GM18909 (cell line): Measurements from ENCODE around the gene FARS2.

Experiments
- ATAC-seq: cut with Tn5 transposase; IDR thresholded peaks from one replicate; pipeline ENCODE4 v1.9.1; 2021; ENCODE audit warnings: mild to moderate bottlenecking; ENCODE audit not compliant: unreplicated experiment, poor library complexity

Gene FARS2

DNA sequence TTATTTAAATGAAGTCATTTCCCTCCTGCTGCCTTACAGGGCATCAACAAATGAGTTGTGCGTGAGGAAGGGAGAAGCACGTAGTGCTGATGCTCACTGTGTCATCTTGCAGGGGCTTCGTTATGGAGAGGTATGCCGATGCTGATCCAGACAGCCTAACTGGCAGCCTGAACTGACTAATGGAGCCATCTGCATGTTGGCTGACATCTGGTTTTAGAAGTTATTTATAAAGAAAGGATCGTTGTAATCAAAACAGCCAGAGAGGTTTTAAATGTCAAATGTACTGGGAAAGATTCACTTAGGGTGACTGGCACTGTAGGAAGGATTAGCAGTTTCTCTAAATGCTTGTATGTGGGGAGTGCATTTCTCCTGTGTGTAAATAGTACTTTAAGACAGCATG is 54.6 kb downstream of the FARS2 start:
- no peak for ATAC-seq

DNA sequence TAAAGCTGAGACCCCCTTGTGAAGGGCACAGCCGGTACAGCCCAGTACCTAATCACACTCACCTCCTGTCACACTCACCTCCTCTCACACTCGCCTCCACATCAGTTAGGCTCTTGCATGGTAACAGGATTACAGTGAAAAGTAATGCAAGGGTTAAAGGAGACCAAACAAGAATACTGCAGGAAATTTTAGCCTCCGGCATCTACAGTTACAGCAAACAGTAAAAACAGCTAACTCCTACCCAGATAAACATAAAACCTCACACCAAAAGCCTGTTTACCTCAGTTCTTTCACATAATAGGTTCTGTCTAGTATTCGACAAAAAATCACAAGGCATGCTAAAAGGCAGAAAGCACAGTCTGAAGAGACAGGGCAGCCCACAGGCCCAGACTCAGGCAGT is 55.6 kb downstream of the FARS2 start:
- no peak for ATAC-seq

DNA sequence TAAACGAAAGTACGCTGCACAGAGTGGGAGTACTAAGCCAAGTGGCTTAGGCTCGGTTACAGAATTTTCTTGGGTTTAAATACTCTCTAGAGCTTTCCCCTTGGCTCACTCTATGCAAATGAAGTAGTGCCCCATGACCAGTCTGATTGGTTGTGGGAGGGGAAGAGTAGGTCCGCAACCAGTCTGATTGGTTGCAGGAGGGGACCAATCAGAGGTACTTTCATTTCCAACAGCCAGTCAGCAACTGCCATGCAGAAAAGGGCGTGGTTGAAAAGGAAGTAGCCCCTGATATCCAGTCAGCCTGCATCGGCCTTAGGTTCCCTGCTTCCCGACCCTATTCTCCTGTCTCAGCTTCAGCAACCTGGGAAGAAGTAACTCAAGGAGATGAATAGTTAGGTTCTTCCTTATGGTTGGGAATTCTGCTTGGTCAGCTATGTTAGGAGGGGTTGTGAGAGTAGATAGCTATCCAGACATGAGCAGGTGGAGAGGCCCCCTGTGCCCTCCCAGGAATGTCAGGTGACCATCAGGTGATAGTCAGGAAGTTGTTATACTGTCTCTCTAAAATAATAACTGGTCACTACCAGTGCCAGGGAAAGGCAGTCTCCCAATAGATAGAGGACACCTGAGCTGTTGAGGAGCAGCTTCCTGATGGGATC is 57.4 kb downstream of the FARS2 start:
- no peak for ATAC-seq

DNA sequence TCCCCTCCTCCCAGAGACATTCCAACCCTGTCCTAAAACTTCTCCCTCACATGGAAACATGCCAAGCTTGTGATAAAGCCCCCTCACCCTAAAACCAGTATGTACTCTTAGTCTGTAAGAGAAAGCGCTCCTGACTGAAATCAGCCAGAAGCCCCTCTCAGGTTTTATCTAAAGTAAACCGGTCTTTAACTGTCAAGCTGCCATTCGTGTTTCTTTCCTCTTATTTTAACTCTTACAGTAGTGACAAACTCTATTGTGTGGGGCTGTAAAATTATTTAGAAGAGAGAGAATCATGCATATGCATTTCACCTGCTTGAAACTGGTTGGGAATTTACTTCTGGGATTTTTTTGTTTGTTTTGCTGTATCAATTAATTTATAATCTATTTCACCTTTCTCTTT is 62.7 kb downstream of the FARS2 start:
- no peak for ATAC-seq

DNA sequence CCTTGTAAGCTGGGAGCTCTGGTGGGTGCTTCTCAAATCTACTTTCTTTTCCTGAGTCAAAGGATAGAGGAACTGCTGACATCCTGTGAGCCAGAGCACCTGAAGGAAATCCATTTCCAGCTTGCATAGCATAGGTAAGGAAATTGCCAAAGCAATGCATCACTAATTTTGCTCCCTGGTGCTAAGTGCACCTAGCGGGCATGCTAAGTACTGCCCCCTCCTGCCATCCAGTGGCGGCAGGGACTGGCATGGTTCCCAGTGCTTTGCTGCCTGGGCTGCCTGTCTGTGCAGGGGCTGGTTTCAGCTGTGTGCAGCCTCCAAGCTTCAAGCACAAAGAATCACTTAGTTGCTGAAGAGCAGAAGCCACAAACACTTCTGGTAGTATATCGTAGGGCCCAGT is 63.9 kb downstream of the FARS2 start:
- ATAC-seq = no peak

DNA sequence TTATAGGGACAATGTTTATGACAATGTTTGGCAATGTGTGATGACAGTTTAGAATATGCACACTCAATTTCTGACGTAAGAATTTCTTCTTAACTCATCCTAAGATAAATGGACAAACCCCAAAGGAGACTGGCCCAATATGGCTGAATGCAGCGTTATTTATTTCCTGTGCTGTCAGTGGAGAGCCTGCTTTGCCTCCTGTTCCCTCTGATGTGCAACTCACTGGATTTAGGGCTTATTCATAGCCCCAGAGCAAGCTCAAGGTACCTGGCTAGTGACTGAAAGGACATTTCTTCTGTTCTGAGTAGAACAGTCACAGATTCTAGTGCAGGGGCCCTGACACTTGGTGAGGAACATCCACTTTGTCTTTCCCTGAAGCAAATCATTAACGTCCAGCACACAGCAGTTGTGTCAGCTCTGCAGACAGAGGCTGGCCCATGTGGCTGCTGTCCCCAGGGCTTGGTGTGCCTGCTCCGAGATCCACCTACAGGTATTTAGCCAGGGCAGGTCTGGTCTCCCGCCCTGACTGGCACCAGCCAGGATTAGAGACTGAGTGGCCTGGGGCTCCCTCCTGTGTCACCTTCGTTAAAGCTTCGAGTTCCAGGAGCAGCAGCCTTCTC is 64.8 kb downstream of the FARS2 start:
- ATAC-seq = no peak

DNA sequence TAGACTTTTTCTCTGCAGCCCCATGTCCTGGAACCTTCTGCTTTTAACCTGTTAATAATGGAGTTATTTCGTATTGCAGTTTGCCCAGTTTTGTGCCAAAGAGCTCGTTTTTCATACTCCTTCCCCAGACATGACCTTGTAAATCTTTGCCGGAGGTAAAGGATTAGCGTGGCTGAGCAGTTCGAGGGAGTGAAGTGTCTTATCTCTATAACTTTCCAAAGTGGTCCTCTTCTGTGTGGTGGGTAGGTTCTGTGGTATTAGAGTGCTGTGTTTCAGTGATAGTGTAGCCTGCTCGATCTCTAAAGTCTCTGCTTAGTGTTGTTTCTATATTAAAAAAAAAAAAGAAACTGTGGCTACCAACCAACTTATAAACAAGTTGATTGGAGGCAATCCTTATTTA is 67.5 kb downstream of the FARS2 start:
- no peak for ATAC-seq

DNA sequence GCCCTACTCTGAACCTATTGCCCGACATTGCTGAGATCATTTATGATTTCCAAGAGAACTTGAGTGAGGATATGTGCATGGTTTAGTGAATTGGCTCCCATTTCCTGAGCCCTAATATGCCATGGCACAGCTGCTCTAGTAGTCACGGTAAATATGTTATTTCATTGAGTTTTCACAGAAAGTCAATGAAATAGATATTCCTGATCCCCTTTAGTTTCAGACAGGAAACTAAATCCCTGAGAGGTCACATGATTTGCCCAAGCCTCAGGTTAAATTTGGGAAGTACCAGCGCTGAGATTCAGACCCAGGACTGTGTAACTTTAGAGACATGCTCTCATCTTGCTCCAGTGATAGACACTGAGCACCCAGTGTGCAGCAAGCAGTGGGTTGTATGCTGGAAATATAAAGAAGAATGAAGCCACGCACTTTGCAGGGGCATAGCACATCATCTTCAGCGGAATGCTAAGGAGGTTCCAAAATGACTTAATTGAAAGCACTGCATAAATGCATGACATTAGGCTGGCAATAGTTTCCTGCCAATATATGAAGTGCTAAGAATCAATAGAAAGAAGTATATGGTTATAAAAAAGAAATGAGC is 70.6 kb downstream of the FARS2 start:
- ATAC-seq = no peak

DNA sequence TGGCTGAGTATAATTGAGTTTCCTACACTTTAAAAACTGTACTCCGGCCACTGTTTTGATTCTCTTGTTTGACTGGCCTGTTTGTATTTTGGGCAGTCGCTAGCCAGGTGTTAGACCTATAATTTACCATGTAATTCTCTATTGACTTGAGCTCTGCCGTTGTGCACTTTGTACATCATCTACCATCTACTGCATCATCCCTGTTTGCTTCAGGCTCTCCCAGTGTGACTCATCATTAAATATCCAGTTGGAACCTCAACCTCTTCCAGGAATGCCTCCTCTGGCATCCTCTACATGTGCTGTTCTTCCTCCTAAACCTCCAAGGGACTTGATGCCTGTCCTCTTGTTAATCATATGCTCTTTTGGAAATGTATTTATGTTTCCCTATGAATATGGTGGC is 72.3 kb downstream of the FARS2 start:
- ATAC-seq = no peak

DNA sequence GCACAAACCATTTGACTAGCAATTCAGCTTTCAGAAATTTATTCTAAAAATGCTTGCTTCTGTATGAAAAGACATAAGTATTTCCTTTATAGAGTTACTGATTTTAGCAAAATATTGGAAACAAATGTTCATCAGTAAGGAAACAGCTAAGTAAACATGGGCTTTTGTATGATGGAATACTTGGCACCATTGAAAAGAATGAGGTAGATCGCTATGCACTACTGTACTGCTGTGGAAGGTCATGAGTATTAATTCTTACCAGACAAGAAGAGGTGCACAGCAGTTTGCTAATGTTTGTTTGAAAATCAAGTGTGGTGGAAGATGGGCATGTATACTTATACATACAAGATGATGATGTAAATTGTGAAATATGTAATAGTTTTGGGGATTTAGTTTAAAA is 73.0 kb downstream of the FARS2 start:
- no peak for ATAC-seq

DNA sequence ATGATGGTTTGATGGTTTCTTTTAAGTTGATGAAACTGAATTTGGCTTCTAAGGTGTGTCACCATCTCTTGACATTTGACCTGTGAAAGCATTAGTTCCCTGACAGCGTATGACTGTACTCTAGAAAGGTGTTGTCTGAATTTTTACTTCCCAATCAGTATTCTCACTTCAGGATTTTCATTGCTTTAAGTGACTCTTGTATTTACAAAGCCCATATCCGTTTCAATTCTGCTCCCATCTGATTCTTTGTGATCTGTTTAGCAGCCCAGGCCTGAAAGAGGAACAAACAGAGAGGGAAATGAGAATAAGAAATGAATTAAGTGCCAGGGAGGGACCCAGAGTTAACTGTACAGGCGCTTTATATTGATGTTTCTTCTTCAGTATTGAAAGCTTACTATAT is 73.7 kb downstream of the FARS2 start:
- ATAC-seq = no peak

DNA sequence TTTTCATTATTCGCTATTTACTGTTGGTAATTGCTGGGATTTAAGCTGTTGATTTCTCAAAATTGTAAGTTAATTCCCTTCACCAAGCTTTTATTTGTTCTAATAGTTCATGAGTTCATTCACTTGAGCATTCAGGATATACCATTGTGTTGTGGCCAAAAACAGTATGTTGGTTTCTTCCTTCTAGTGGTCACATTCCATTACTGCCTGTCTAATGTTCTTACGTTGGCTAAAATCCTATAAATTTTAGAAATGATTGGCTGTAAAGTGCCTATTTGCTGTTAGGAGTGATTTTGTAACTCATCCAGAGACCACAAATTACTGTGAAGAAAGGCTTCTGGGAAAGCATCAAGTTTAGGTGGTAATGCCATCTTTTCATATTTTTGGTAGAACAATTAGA is 76.3 kb downstream of the FARS2 start:
- no peak for ATAC-seq

DNA sequence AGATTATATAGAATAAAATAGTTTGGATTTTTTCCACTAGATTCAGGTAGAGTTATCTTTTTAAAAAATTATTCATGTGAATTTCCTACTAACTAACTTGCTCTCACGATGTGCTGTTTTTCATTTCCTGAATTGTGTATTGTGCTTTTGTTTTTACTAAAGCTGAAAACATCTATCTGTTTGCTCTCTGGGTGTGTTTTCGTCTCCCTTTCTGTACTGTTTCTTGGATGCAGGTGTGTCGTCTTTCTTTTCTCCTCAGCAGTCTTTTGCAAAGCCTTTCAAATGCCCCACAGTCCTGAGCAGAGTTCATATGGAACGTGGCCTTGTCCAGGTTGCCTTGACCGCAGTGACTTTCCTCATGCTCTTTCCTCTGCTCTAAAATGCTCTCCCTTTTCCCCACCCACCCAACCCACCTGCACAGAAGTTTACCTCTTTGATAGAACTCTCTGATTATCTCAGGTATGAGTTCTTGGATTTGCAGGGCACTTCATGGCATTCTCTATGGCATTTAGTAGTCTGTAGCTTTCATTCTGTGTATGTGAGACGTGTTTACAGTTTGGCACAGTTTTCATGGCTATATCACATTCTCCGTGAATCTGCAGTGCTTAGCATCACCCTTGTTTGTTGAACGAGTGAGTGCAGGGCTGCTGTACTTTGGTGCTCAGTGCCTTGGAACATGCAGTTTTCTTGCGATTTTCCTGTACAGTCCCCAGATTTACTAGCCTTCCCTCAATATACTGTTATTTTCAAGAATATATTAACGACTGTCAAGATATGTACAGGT is 77.1 kb downstream of the FARS2 start:
- peak; percentile 56 for ATAC-seq

DNA sequence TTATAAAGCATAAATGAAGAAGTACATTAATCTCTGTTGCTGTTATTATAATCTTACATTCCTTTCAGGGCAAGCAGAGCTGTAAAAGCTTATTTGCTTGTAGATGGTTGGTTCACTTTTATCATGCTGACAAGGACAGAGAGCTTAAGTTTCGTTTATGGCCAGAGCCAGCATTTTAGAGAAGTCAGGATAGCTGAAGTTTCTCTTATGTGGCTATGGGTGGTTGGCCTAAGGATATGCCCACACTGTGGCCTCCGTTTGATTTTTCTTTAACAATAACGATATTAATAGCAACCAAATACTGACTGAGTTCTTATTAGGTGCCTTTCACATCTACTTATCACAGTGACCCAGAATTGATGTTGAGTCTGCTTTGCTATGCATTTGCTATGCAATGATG is 78.5 kb downstream of the FARS2 start:
- ATAC-seq = no peak

DNA sequence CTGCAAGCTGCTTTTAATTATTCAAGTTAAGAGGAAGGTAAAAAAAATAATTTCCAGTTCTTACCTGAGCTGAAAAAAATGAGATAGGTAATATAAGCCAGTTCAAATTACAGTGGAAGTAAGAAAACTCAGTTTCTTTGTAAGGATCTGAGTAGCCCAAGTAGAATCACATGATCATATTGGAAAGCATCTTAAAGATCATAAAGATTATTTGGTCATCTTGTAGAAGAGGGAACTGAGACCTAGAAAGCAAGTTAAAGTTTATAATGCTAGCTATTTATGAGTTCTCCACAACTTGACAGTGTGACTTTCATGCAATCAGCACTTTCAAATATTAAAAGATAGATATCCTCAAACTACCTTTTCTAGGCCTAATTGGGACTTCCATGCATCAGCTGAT is 80.5 kb downstream of the FARS2 start:
- no peak for ATAC-seq

DNA sequence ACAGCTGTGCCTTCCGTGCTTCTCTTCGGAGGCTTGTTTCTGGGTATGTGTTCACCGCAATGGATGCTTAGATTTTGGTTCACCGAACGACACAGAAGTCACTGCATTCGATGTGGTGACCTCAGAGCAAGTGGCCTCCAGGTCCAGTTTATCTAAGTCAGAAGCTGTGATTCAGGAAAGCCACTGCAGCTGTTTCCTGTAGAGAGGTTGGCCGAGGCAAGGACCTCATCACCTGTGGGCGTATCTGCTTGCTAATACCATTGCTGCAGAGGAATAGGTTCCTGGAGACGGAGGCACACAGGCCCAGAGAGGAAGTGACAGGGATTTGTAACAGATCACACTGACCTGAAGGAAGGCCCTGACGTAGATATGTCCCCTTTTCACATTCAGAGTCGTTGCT is 82.7 kb downstream of the FARS2 start:
- ATAC-seq = no peak

DNA sequence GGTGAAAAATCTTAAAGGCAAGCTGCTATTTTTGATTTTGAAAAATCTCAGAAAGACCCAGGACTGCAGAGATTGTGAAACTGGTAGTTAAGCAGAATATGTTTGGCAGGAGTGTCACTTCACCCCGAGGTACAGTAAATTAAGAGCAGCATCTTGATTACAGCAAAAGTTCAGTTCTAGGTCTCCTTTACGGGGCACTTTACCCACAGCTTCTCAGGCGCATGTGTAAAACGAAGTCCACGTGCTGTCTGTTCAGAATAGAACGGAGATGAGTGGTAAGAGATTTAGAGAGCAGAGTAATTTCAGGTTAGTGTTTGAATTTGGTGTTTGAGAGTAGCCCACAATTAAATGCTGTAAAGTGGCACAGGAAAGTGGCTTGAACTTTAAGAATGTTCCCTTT is 84.0 kb downstream of the FARS2 start:
- ATAC-seq = no peak

DNA sequence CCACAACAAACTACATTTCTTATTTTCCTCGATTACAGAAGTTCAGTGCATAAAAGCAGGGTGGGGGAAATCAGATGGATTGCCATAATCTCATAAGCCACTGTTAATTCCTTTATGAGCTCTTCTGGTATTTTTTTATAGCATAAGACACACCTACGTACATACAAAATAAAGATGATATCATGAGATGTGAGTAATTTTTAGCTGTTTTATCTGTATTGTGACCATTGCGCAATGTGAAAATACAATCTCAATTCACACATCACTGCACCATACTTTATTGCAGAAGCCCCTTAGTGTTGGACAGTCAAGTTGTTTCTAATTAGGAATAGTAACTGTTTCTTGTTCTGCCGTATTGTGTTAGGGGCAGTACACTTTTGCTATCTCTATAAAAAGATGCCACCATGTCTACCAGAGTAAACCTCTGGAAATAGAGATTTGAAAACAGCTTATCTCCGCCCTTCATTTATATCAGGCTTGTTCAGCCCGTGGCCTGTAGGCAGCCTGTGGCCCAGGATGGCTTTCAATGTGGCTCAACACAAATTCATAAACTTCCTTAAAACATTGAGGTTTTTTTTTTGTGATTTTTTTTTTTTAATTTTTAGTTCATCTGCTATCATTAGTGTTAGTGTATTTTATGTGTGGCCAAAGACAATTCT is 90.4 kb downstream of the FARS2 start:
- no peak for ATAC-seq

DNA sequence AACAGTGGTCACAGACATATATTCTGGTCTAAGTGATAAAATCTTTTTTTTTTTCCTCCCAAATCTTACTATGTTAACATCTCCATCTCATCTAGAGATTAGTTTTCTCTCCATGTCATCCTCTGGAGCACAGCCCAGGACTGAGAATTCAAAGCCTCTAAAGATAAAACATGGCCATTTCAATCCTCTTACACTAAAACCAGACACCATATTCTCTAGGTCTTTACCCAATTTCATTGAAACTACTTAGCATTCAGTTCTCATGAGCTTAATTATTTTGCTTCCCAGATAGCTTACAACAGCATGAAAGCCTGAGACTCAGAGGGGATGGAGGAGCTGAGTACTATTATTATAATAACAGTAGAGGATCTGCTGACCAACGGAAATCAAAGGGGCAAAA is 92.7 kb downstream of the FARS2 start:
- ATAC-seq = no peak

DNA sequence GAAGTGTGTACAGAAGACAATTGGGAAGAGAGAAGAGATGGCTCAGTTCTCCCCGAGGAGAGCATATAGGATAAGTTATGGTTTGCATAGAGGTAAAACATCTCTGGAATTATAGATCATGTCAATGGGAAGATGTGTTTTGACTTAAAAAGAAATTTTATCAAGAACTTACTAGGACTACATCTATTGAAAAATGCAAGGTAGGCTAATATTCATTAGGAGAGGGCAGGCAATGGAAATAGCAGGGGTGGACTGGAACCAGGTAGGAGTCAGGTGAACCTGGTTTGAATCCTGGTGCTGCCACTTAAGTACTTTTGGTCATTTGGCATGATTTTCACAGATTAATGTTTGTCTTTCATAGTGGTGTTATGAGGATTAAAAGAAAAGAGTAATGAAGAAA is 96.2 kb downstream of the FARS2 start:
- ATAC-seq = no peak

DNA sequence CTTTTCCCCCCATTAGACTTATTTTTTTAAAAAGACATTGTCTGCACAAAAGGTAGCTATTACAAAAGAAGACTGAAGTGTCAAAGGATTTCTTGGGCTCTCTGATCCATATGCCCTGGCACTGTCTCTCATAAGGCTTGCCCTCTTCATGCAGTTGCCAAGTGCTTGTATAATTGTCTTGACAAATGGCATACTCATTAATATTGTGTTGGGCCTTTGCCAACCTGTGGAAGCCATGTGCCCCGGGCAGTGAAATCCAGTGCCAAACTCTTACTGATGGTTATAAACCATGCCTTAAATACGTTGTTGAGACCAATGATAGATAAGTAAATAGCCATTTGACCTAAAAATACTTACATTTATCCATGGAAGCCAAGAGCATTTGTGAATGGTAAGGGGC is 98.1 kb downstream of the FARS2 start:
- ATAC-seq = no peak
